B cell (primary cell): Measurements from ENCODE around the gene TPH1. TPM values are rescaled to one million over a fixed set of nuclear protein-coding genes. Genes with fewer than 3 reads are reported as not detected.

ENCODE experiments used
- ATAC-seq: fragments of 200-7000 bp; cut with Tn5 transposase; one replicate; pipeline ENCODE4 v1.10.0; 2021; ENCODE audit warnings: low read depth, mild to moderate bottlenecking, moderate number of reproducible peaks, moderate library complexity
- CTCF ChIA-PET: fragments of 350-600 bp; sonication (Branson Sonifier 250); formaldehyde crosslinking; loops from one replicate; lab custom pipeline; 2021; ENCODE audit warnings: antibody characterized with exemption, inconsistent platforms; lab: Charles Lee
- POLR2A ChIA-PET: fragments of 350-600 bp; sonication (Branson Sonifier 250); formaldehyde crosslinking; loops from one replicate; lab custom pipeline; 2021; ENCODE audit warnings: antibody characterized with exemption; lab: Charles Lee
- DNase-seq: peaks from one replicate; pipeline ENCODE4 v3.0.0; 2013
- H2AFZ ChIP-seq: 2 replicates; pipeline ENCODE4 v1.6.1; 2012; ENCODE audit warnings: mild to moderate bottlenecking, low read depth, low read length; ENCODE audit not compliant: insufficient read depth, poor library complexity, severe bottlenecking
- H3K27ac ChIP-seq, 2 donors: 1 replicate in 1 of 2; 2 replicates in 1 of 2; pipeline ENCODE4 v1.5.1; 2012 to 2013; ENCODE audit warnings: low read length in 2 of 2, mild to moderate bottlenecking in 2 of 2, moderate library complexity in 1 of 2
- H3K27me3 ChIP-seq, 4 experiments: fragments of 200-600 bp in 1 of 4; sonication (generic) in 1 of 4; replicated peaks in 1 of 4; 1 replicate in 2 of 4; 2 replicates in 2 of 4; pipeline versions ENCODE4 v1.6.1 to v1.7.0; 2013 to 2016; ENCODE audit warnings: low read length in 3 of 4, mild to moderate bottlenecking in 2 of 4, mixed read lengths in 1 of 4, moderate library complexity in 1 of 4; ENCODE audit not compliant: insufficient read depth in 4 of 4, control insufficient read depth in 3 of 4; ENCODE audit errors: control extremely low read depth in 1 of 4
- H3K36me3 ChIP-seq, 2 experiments: replicated peaks in 1 of 2; 1 replicate in 1 of 2; 2 replicates in 1 of 2; pipeline versions ENCODE4 v1.6.1 to v1.7.1; 2013; ENCODE audit warnings: low read length in 1 of 2; ENCODE audit not compliant: insufficient read depth in 2 of 2, control insufficient read depth in 1 of 2; ENCODE audit errors: control extremely low read depth in 1 of 2, extremely low read depth in 1 of 2
- H3K4me1 ChIP-seq, 2 donors: fragments of 200-600 bp in 1 of 2; sonication (generic) in 1 of 2; 1 replicate in 1 of 2; 2 replicates in 1 of 2; pipeline versions ENCODE4 v1.5.1 to v1.6.1; 2013 to 2017; ENCODE audit warnings: low read length in 2 of 2; ENCODE audit not compliant: control insufficient read depth in 2 of 2, insufficient read depth in 2 of 2
- H3K4me2 ChIP-seq: replicated peaks from 2 replicates; pipeline ENCODE3; 2012; ENCODE audit warnings: mild to moderate bottlenecking, low read depth, low read length; ENCODE audit not compliant: poor library complexity, severe bottlenecking
- H3K4me3 ChIP-seq, 5 experiments: fragments of 200-600 bp in 1 of 5; sonication (generic) in 1 of 5; 1 replicate in 3 of 5; 2 replicates in 2 of 5; pipeline versions ENCODE4 v1.5.1 to v1.7.0; 2011 to 2016; ENCODE audit warnings: low read length in 4 of 5, mild to moderate bottlenecking in 4 of 5, low read depth in 2 of 5, control low read depth in 1 of 5, moderate library complexity in 1 of 5; ENCODE audit not compliant: insufficient read depth in 1 of 5; ENCODE audit errors: control extremely low read depth in 1 of 5, extremely low read depth in 1 of 5
- H3K79me2 ChIP-seq: fragments of 200-600 bp; sonication (generic); one replicate; pipeline ENCODE4 v1.6.0; 2016; ENCODE audit warnings: low read length; ENCODE audit not compliant: control insufficient read depth, insufficient read depth
- H3K9ac ChIP-seq: fragments of 200-600 bp; sonication (generic); 2 replicates; pipeline ENCODE4 v1.6.1; 2017; ENCODE audit warnings: mild to moderate bottlenecking, low read length, moderate library complexity
- H3K9me3 ChIP-seq, 3 donors: one replicate each; pipeline versions ENCODE4 v1.6.1 to v1.7.1; 2013; ENCODE audit warnings: low read length in 2 of 3; ENCODE audit not compliant: control insufficient read depth in 2 of 3, insufficient read depth in 1 of 3; ENCODE audit errors: control extremely low read depth in 1 of 3
- H4K20me1 ChIP-seq: 2 replicates; pipeline ENCODE4 v1.6.0; 2012; ENCODE audit warnings: mild to moderate bottlenecking, low read length; ENCODE audit not compliant: insufficient read depth, control insufficient read depth, poor library complexity, severe bottlenecking
- H3K27ac Mint-ChIP-seq: one replicate; pipeline ENCODE4 v1.8.0; 2021; ENCODE audit warnings: mixed read lengths
- H3K27me3 Mint-ChIP-seq: one replicate; pipeline ENCODE4 v1.8.0; 2021; ENCODE audit warnings: mixed read lengths
- H3K4me1 Mint-ChIP-seq: one replicate; pipeline ENCODE4 v1.8.0; 2021; ENCODE audit warnings: mixed read lengths
- H3K4me3 Mint-ChIP-seq: one replicate; pipeline ENCODE4 v1.8.0; 2021; ENCODE audit warnings: mixed read lengths
- H3K9me3 Mint-ChIP-seq: one replicate; pipeline ENCODE4 v1.8.0; 2022; ENCODE audit warnings: mixed read lengths; ENCODE audit not compliant: insufficient read depth
- EZH2 ChIP-seq: IDR thresholded peaks from 2 replicates; pipeline ENCODE4 v1.6.1; 2012; ENCODE audit warnings: borderline replicate concordance, low read depth, mild to moderate bottlenecking, moderate library complexity, low read length; ENCODE audit not compliant: insufficient read depth, poor library complexity, severe bottlenecking
- WGBS: methylation state at CpG from one replicate; pipeline ENCODE4 v1.1.5; 2013; ENCODE audit warnings: missing lambda C conversion rate; ENCODE audit not compliant: insufficient coverage; 5-methylcytosine and 5-hydroxymethylcytosine counted together
- intact Hi-C: fragments of 100-400 bp; cut with micrococcal nuclease; formaldehyde crosslinking; loops from one replicate; pipeline ENCODE4 v1.10.0; 2022
- polyA plus RNA-seq: library from polyadenylated mRNA; depleted of rRNA; stranded (reverse); fragments of >200 nt; gene quantifications from 2 replicates; pipeline ENCODE4 v1.2.3, GENCODE V29; 2012
- total RNA-seq, 2 donors: library from RNA; stranded (reverse); fragments of 120-200 nt in 1 of 2; gene quantifications; 1 replicate in 1 of 2; 2 replicates in 1 of 2; pipeline versions ENCODE4 v1.2.3 to v1.2.4, GENCODE V29; 2013 to 2022
- TF ChIP-seq, protein P1 (sequence below): fragments of 200-600 bp; IDR thresholded peaks from one replicate; pipeline ENCODE4 v1.8.0; 2022; ENCODE audit warnings: antibody characterized with exemption, mild to moderate bottlenecking

TPH1 gene
- total and polyA plus RNA-seq, 2 donors (not counting 1 experiment from before 2014, with no cell fraction given), result 0.51 to 2.8 TPM

DNA sequence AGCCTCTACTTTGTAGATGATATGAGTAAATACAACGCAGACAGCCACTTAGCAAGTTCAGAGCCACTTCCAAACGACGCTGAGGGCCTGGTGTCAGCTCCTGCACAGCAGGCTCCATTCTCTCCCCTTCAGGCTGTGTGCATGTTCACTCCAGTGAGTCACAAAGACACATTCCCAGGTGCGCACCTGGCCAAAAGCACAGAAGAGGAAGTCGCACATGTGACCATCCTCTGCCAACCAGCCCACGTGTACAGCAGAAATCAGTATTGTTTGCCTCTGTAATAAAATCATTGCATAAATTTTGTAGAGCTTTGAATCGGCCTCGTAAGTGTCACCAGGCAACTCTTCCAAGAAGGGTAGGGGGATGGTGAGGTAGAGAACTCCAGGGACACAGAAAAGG, 19.5 kb upstream of the TPH1 start:
- Histone ChIP-seq H3K4me3 (no peak overlapping the region), H3K27ac (no peak overlapping the region), H3K79me2 (no peaks in the 10 kb centered on the region), H3K27me3 (no peaks in the 10 kb centered on the region), H3K36me3 (no peaks in the 10 kb centered on the region), H2AFZ (no peak overlapping the region), H3K9me3 (no peaks in the 10 kb centered on the region), H3K9ac (no peak overlapping the region), H3K4me2 (no peak overlapping the region), H4K20me1 (no peaks in the 10 kb centered on the region), H3K4me1 (no peaks in the 10 kb centered on the region)
- WGBS, result 84% methylated on average over 7 of the region's 8 CpGs
- H3K4me3 Mint-ChIP-seq, result no peak overlapping the region
- DNase-seq, result no peak
- no peaks in the 10 kb centered on the region for H3K9me3 Mint-ChIP-seq
- ATAC-seq, result no peak
- no peak overlapping the region for H3K27ac Mint-ChIP-seq
- no peak for TF ChIP-seq EZH2
- TF ChIP-seq, protein P1, sequence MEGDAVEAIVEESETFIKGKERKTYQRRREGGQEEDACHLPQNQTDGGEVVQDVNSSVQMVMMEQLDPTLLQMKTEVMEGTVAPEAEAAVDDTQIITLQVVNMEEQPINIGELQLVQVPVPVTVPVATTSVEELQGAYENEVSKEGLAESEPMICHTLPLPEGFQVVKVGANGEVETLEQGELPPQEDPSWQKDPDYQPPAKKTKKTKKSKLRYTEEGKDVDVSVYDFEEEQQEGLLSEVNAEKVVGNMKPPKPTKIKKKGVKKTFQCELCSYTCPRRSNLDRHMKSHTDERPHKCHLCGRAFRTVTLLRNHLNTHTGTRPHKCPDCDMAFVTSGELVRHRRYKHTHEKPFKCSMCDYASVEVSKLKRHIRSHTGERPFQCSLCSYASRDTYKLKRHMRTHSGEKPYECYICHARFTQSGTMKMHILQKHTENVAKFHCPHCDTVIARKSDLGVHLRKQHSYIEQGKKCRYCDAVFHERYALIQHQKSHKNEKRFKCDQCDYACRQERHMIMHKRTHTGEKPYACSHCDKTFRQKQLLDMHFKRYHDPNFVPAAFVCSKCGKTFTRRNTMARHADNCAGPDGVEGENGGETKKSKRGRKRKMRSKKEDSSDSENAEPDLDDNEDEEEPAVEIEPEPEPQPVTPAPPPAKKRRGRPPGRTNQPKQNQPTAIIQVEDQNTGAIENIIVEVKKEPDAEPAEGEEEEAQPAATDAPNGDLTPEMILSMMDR, result no peak
- no peaks in the 10 kb centered on the region for H3K4me1 Mint-ChIP-seq
- POLR2A ChIA-PET, result no interaction called here
- intact Hi-C loops, result no loop called here
- H3K27me3 Mint-ChIP-seq, result no peaks in the 10 kb centered on the region
- CTCF ChIA-PET, result interaction anchor here (1.1 kb wide), 1 partner anchor 50 kb away, joined by 3 read pairs; no protein-coding TSS in a partner anchor

DNA sequence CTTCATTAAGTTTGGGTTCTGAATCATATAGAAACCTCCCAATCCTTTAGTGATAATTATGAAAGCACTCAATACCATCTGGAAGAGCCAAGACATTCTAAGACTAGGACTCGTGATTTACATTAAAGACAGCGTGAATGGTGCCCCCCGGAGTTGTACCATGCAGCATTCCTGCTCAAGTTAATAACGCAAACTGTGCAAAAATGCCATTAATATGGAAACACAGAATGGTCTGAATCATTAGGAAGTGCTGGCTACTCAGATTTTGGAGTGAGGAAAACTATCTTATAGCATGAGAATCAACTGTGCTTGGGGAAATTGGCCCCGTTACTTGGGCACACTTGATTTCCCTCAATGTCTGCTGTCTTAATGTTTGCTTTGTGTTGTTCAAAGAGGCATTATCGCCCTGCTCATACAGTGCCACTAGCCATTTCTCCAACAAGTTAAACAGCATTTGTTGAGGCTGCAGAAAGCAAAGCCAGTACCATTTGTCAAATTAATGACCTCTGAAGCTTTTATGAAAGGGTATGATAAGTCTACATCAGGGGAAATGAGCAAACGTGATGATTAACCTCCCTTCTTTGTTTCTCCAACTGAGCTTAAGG, 18.5 kb upstream of the TPH1 start:
- Histone ChIP-seq H3K4me1 (no peaks in the 10 kb centered on the region), H3K4me3 (no peak overlapping the region), H2AFZ (no peak overlapping the region), H3K79me2 (no peaks in the 10 kb centered on the region), H4K20me1 (no peaks in the 10 kb centered on the region), H3K27me3 (no peaks in the 10 kb centered on the region), H3K27ac (no peak overlapping the region), H3K36me3 (no peaks in the 10 kb centered on the region), H3K9ac (no peak overlapping the region), H3K9me3 (no peaks in the 10 kb centered on the region), H3K4me2 (no peak overlapping the region)
- POLR2A ChIA-PET, result no interaction called here
- H3K4me3 Mint-ChIP-seq, result no peak overlapping the region
- ATAC-seq, result no peak
- intact Hi-C loops, result no loop called here
- no peaks in the 10 kb centered on the region for H3K9me3 Mint-ChIP-seq
- no peaks in the 10 kb centered on the region for H3K4me1 Mint-ChIP-seq
- no peak for DNase-seq
- WGBS, result 100% methylated on average over 4 of the region's 7 CpGs
- no peak overlapping the region for H3K27ac Mint-ChIP-seq
- CTCF ChIA-PET, result interaction anchor here (1.1 kb wide), 1 partner anchor 51 kb away, joined by 3 read pairs; no protein-coding TSS in a partner anchor
- no peak for TF ChIP-seq EZH2
- TF ChIP-seq, protein P1, result no peak
- H3K27me3 Mint-ChIP-seq, result no peaks in the 10 kb centered on the region
